Fibroblast of villous mesenchyme (primary cell): ENCODE measurements around the gene AGBL3. TPM values are rescaled to one million over a fixed set of nuclear protein-coding genes. Genes with fewer than 3 reads are reported as not detected.

Experiments used
- DNase-seq: peaks from one replicate; pipeline ENCODE4 v3.0.0-alpha.2; 2010; ENCODE audit warnings: low read depth
- H3K4me3 ChIP-seq: 2 replicates; pipeline ENCODE4 v1.5.1; 2011; ENCODE audit warnings: low read depth, mild to moderate bottlenecking, low read length
- total RNA-seq: library from RNA; depleted of rRNA; stranded (reverse); fragments of >200 nt; gene quantifications from 2 replicates; pipeline ENCODE4 v1.2.3, GENCODE V29; 2012
- TF ChIP-seq, protein P1 (sequence below): IDR thresholded peaks from 2 replicates; pipeline ENCODE4 v1.5.1; 2012; ENCODE audit warnings: low read depth, mild to moderate bottlenecking, low read length; ENCODE audit not compliant: insufficient read depth

Gene AGBL3
- total RNA-seq, 1 donor, result 1.3 TPM

DNA sequence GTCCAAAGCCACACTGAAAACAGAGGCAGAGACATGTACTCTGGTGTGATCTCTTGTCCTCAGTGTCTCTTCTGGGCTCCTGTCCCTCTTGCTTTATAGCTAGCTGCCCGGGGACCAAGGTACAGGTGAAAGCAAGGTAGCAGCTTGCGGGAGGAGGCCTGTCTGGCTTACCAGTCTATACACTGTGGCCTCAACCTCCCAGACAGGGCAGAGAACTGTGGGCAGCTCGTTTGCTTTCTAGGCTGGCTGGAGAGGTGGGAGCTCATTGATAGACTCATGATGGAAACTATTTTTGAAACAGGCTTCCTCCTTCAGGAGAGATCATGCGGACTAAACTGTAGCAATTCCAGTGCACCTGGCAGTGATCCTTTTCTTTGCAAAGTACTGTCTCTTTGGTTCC lies 179.6 kb downstream of the AGBL3 start:
- TF ChIP-seq, protein P1, sequence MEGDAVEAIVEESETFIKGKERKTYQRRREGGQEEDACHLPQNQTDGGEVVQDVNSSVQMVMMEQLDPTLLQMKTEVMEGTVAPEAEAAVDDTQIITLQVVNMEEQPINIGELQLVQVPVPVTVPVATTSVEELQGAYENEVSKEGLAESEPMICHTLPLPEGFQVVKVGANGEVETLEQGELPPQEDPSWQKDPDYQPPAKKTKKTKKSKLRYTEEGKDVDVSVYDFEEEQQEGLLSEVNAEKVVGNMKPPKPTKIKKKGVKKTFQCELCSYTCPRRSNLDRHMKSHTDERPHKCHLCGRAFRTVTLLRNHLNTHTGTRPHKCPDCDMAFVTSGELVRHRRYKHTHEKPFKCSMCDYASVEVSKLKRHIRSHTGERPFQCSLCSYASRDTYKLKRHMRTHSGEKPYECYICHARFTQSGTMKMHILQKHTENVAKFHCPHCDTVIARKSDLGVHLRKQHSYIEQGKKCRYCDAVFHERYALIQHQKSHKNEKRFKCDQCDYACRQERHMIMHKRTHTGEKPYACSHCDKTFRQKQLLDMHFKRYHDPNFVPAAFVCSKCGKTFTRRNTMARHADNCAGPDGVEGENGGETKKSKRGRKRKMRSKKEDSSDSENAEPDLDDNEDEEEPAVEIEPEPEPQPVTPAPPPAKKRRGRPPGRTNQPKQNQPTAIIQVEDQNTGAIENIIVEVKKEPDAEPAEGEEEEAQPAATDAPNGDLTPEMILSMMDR, result no peak
- no peak overlapping the region for H3K4me3 ChIP-seq
- no peak for DNase-seq

DNA sequence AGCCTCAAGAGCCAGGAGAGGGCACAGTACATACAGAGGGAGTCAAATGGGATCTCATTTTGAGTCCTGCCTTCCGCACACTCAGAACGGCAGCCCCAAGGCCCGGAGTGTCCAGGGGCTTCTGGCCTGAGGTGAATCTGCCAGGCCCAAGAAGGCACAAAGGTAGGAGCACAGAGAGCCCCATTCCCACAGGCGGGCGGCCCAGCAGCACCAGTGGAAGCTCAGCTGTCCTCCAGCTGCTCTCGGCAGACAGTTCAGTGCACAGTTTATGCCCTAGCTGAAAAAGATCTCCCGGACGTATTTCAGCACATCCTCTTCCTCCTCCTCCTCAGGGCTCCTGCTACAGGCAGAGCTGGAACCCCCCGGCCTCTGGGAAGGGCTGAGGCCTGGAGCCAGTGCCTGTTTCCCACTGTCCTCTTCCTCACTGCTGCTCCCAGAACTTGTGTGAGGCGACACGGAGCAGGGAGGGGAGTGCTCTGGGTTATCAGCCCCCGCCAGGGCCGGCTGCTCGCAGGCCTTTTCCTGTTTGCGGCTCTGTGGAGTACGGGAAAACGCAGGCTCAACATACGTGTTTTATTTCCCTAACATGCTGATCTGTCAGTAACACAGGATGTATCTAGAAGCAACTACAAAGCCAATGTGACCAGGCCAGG lies 180.2 kb downstream of the AGBL3 start:
- no peak overlapping the region for H3K4me3 ChIP-seq
- TF ChIP-seq, protein P1, result no peak
- no peak for DNase-seq

DNA sequence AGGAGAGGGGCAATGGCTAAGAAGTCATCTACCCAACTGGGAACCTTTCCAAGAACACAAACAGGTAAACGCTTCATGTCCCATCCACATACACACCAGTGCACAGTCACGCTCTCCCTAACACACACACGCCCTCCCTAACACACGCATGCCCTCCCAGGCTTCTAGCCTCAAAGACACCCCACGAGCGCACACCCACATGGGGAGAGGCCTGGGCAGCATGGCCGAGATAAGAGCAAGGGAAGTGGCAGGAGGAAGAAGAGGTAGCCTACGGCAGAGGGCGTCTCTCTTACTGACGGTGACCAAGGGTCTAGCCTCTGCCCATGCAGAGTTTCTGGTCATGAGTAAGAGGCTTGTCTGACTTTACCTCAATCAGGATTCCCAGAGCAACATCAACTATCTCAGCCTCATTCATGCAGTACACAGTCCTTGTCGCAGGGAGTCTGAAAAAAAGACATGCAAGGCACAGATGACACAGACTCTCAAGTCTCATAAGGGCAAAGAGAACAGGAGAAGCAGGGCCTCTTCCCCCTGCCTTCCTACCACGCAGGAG lies 181.1 kb downstream of the AGBL3 start:
- H3K4me3 ChIP-seq, result no peak overlapping the region
- TF ChIP-seq, protein P1, result no peak
- DNase-seq, result no peak

DNA sequence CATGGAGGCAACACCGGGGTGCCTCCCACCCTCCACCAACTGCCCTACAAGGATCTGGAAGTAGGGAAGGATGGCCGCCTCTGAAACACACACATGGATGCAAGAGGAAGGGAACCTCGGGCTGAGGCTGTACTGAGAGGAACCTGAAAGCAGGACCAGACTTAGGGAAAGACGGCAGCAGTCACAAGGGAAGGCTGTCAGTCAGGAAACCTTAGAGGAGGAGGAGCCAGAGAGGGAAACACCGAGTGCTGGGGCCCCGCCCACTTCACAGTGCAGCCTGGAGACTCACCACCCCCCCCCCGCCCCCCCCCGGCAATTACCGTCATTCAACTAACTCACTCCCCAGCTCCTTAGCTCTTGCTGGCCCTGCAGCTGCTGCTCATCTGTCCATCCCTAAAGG lies 181.7 kb downstream of the AGBL3 start:
- TF ChIP-seq, protein P1, result no peak
- no peak overlapping the region for H3K4me3 ChIP-seq
- no peak for DNase-seq

DNA sequence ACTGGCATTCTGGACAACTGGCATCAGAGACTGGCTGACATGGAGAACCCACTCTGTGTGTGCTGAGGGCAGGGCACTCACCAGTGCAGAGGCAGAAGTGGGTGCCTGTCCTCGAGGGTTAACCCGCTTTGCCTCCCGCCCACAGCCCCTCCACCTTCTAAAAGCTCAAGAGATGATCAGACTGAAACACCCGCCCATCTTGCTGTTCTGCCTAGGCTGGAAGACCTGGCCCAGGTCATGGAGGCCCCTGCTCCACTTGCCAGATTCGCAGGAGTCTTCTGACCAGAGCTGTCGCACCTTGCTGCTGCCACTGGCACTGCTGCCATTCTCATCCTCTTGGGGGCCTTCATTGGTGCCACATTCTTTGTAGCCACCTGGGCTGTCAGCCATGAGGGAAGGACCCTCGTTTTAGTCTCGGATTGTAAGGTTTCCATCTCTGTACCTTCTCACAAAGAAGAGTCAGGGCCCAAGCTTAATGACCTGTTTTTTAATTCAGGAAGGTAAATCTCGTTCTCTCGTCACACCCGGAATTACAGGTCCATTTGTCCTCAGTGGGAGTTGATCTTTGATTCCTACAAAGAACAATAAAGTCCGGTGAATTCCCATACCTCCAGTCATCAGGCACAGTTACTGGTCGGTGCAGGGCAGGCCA lies 182.3 kb downstream of the AGBL3 start:
- no peak overlapping the region for H3K4me3 ChIP-seq
- TF ChIP-seq, protein P1, result no peak
- no peak for DNase-seq

DNA sequence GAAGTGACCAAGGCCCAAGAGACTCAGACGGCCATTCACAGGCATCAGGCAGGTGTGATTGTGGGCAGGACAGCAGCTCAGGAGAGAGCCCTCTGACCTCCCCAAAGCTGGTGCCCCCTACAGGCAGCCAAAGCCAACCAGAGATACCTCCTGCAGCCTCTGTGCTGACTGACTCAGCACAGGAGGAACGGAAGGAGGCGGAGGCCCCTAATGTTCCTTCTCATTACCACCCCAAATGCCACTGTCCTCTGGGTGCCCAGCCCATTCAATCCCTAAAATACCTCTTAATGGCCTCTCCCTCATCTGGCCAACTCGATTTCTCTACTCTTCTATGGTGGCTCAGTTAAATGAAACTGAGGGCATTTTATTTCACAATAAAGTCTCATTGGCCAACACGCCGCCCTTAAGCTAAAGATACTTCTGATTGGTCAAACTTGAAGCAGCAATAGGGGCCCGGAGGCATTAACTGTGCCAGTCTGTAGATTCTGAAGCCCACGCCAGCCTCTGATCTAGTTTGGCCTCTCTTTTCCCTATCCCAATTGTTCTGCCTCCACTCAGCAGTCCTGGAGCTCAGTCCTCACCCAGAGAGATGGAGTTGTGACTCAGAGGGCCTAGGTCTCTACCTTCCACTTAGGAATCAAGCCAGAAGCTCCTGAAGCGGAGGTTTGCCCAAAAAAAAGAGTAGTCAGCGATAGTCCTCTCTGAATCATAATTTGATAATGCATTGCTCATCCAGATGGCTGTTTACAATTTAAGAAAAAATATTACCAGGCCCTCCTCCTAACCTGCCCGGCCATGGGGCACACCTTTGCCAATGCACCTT lies 183.0 kb downstream of the AGBL3 start:
- peak overlapping the region; percentile 80 for H3K4me3 ChIP-seq
- peak; percentile 20 for DNase-seq
- TF ChIP-seq, protein P1, result peak; percentile 48
